GM21390 (cell line): ENCODE results near the gene SAMMSON.

ENCODE experiments used
- ATAC-seq: cut with Tn5 transposase; IDR thresholded peaks from one replicate; pipeline ENCODE4 v1.9.1; 2021; ENCODE audit not compliant: unreplicated experiment

The SAMMSON gene

DNA sequence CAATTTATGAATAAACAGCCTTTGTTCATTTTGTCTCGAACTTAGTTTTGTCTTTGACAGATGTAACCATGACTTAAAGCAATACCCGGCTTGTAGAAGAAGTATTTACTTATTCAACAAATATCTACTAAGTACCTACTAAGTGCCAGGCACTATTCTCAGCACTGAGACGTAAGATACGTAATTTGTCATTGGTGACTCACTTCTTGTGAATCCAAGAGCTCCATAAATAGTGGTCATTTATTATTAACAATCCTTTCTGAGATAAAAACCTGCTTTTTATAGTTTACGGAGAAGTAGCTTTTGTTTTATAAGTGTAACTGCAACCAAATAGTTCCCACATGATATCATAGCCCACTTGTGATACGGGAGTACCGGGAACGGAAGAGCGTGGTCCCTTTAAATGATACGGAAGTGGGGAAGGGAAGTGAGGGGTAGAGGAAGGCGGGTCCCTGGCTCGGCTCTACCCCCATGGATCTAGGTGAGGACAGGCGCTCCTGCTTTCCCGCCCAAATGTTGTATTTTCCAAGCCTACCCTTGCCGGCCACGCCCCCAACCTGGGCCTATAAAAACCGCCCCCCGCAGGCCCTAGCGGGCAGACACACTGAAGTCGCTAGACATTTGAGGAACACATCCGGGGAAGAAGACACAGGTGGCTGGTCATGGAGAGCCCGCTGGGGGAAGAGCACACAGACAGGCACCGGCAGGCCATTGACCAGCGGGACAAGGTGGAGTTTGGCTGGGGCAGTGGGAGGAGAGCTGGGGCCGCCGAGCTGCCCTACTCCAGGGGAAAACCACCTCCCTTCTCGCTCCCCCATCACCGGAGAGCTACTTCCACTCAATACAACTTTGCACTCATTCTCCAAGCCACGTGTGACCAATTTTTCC lies at the start of gene SAMMSON:
SAMMSON (plus strand) TSS at position 594 of the 888 bp plus-strand sequence.
- ATAC-seq = no peak

DNA sequence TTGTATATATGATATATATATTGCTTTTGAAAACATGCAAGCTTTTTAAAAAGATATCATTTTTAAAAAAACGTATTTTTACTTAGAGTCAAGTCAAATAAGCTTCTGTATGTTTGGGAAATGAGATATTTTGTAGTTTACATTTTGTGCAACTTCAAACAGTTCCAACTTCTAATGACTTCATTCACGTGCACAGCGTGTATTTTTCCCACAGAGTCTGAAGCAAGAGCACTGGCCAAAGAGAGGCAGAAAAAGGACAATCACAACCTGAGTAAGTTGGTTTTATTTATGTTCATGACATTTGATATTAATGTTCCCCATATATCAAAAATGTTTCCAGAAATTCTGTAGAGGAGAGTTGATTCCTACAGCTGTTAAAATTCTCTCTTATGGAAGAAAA lies 47.9 kb upstream of the SAMMSON start:
- no peak for ATAC-seq

DNA sequence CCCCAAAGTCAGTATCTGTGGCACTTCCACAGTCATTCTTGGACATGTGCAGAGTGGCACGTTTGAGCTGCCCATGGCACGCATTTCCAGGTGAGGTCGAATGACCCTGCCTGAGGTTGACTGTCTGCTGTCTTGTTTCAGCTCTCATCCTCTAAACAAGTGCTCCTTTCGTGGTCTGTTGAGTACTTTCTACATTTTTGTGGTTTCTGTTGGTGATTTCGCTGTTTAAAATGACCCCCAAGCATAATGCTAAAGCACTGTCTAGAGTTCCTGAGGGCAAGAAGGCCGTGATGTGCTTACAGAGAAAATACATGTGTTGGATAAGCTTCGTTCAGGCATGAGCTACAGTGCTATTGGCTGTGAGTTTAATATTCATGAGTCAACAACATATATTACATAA lies 40.0 kb upstream of the SAMMSON start:
- no peak for ATAC-seq

GRCh38 chr3:69961706-69962439 lies 37.7 kb upstream of the SAMMSON start:
- ATAC-seq = no peak

GRCh38 chr3:69963643-69964042 lies 35.9 kb upstream of the SAMMSON start:
- ATAC-seq = no peak

- ATAC-seq = no peak
Observed at GRCh38 chr3:69967156-69967555, 32.4 kb upstream of the SAMMSON start.

GRCh38 chr3:69970827-69971226 lies 28.7 kb upstream of the SAMMSON start:
- no peak for ATAC-seq

DNA sequence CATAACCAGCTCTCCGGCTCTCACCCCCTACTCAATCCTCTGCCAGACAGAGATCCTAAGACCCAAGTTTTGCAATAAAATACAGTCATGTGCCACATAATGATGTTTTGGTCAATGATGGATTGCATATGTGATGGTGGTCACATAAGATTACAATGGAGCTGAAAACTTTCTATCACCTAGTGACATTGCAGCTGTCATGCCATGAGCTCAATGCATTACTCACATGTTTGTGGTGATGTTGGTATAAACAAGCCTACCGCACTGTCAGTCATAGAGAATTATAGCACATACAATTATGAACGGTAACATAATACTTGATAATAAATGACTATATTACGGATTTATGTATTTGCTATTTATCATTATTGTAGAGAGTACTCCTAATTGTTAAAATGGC lies 26.9 kb upstream of the SAMMSON start:
- ATAC-seq = no peak

DNA sequence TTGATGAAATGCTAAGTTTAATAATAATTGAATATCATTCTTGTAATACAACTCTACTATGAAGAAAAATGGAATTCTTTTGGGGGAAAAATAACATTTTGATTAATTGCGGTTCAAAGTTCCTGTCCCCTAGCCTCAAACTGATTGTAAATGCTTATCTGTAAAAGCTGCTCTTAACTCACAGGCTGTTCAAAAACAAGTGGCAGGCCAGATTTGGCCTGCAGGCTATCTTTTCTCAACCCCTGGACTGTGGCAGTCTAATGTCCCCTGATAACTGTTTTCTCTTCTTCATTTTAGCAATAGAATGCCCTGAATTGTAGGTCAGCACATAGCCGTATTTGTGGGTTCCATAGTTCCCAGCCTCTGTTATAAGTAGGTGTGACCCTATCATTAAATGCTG lies 23.5 kb upstream of the SAMMSON start:
- no peak for ATAC-seq

GRCh38 chr3:69983546-69984265 lies 15.8 kb upstream of the SAMMSON start:
- ATAC-seq = no peak

- no peak for ATAC-seq
Observed at GRCh38 chr3:69985266-69985665, 14.3 kb upstream of the SAMMSON start.

DNA sequence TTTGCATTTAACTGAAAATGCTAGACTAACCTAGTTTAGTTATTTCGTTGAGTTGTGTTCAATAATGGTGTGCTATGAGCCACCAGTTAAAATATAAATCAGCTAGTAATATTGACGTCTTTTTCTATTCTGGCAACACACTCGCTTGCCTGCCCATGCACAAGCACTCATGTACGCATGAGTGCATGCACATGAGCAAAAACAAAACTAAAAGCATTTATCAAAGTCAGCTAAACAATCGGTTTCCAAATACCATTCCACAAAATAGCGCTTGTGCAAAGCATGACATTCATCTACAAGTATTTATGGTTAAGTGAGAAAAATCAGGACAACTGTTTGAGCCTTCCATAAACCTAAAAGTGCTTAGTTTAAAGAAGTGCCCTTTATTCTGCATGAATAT lies 13.1 kb upstream of the SAMMSON start:
- no peak for ATAC-seq

DNA sequence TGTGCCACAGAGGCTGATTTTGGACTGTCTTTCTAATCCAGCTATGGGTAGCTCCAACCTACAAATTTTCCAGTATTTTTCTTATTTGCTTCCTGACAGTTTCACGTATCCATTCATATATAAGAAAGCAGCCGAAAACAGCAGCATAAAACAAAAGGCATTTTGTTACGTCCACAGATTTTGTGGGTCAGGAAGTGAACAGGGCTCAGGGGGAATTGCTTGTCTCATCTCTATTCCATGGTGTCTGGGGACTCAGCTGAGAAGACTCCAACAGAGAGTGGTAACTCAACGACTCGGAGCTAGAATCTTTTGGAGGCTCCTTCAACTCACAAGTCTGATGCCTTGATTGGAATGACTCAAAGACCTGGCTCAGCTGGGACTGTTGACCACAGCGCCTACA lies 11.7 kb upstream of the SAMMSON start:
- ATAC-seq = no peak

- ATAC-seq = no peak
Observed at GRCh38 chr3:69993757-69994156, 5.8 kb upstream of the SAMMSON start.

- no peak for ATAC-seq
Observed at GRCh38 chr3:69994919-69995318, 4.6 kb upstream of the SAMMSON start.

DNA sequence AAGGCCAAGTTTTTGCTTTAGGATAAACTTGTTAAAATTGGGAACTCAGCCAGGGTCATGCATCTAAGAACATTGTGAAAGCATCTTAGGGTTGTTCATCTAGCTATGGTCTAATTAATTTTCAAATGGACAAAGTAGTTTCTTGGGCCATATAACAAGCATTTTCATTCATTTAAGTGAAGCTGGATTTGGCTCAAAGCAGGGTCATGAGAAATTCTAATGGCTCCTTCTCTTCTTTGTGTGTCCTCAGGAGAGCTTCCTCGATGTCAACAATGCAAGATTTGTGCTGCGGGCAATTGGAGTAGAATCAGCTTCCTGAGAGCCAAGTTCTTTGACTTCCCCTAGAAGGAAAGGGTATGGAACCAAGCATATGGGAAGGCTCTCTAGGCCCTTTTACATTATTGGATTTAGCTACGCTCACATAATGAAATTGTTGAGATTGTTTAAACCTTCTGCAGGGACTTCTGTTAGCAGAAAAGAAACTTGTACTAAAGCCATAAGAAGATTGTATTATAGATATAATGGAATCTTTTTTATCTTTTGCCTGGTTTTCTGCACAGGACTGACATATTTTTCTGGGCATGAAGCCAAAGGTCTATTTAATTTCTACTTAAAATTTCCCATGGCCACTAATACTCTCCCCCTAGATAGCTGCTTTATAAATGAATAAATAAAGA lies 1.8 kb upstream of the SAMMSON start:
- no peak for ATAC-seq

DNA sequence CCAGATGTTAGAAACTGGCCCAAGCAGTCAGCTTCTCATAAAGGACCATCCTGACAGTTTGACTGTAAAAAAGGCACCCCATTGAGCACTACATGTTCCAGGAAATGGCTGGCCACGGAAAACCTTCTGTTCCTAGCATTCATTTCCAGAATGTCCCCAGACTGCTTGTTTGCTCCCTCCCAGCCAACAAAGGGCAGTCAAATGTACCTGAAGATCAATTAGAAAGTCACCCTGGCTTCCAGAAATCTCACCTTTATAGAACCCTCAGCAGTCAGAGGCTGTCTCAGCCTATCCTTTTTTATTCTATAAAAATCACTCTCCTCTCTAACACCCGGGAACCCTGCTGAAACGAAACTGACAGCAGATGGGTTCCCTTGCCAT lies 784 bp upstream of the SAMMSON start:
- no peak for ATAC-seq

DNA sequence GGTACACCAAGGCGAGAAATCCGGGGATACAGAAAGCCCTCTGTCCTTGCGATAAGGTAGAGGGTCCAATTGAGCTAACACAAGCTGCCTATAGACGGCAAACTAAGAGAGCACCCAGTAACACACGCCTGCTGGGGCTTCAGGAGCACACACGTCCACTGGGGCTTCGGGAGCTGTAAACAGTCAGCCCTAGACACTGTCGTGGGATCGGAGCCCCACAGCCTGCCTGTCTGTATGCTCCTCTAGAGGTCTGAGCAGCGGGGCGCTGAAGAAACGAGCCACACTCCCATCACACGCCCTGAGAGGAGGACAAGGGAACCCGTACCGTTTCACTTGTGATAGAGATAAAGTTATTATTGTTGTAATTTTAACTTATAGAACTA lies 486 bp downstream of the SAMMSON start:
- no peak for ATAC-seq

- ATAC-seq = no peak
Observed at GRCh38 chr3:70000563-70001081, 1.1 kb downstream of the SAMMSON start.

GRCh38 chr3:70003119-70003518 lies 3.6 kb downstream of the SAMMSON start:
- ATAC-seq = no peak

DNA sequence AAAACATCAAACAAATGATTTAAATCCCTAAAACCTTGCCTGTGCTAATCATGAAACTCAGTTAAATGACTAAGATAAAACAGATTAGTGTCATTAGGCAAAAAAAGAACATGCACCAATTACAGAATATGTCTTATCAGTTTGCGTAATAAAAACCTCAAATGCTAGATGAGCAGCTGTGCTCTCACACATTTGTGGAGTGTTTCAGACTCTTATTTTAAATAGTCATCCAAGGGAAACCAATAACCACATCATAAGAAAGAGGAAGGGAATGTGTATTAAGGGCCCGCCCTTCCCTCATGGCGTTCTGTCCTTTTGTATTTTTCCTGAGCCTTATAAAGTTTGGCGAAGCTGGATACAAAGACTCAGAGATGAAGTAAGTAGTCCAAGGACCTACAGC lies 6.6 kb downstream of the SAMMSON start:
- no peak for ATAC-seq
